Nephron (organoid): ENCODE results near the gene CTCFL.

Experiments used
- H3K27ac Mint-ChIP-seq, 3 experiments: 2 replicates each; pipeline ENCODE4 v1.8.0; 2020; ENCODE audit warnings: mixed read lengths in 3 of 3, mild to moderate bottlenecking in 2 of 3, moderate library complexity in 1 of 3
- H3K27me3 Mint-ChIP-seq: 2 replicates; pipeline ENCODE4 v1.8.0; 2021; ENCODE audit warnings: low read depth, mild to moderate bottlenecking, moderate library complexity, mixed read lengths
- H3K36me3 Mint-ChIP-seq: 2 replicates; pipeline ENCODE4 v1.8.0; 2020; ENCODE audit warnings: low read depth, mixed read lengths
- H3K4me1 Mint-ChIP-seq: 2 replicates; pipeline ENCODE4 v1.8.0; 2020; ENCODE audit warnings: mixed read lengths
- H3K4me3 Mint-ChIP-seq, 3 experiments: 2 replicates each; pipeline ENCODE4 v1.8.0; 2020; ENCODE audit warnings: mild to moderate bottlenecking in 3 of 3, mixed read lengths in 3 of 3, moderate library complexity in 2 of 3
- H3K9me3 Mint-ChIP-seq: 2 replicates; pipeline ENCODE4 v1.8.0; 2020; ENCODE audit warnings: mixed read lengths
- TF ChIP-seq, protein P1 (sequence below), 3 experiments: fragments of 200-600 bp; sonication (generic); IDR thresholded peaks; one replicate each; pipeline ENCODE4 v1.5.0; 2021; ENCODE audit warnings: antibody characterized with exemption in 3 of 3; ENCODE audit not compliant: unreplicated experiment in 3 of 3

Gene CTCFL

GRCh38 chr20:57557926-57558613 lies 33.1 kb upstream of the CTCFL start:
- Mint-ChIP-seq H3K4me1 (peaks cover 12% of the 10 kb centered on the region), H3K9me3 (no peaks in the 10 kb centered on the region), H3K27me3 (peaks cover 64% of the 10 kb centered on the region), H3K27ac (no peak overlapping the region), H3K4me3 (no peak overlapping the region), H3K36me3 (peaks cover 8% of the 10 kb centered on the region)
- TF ChIP-seq, protein P1, sequence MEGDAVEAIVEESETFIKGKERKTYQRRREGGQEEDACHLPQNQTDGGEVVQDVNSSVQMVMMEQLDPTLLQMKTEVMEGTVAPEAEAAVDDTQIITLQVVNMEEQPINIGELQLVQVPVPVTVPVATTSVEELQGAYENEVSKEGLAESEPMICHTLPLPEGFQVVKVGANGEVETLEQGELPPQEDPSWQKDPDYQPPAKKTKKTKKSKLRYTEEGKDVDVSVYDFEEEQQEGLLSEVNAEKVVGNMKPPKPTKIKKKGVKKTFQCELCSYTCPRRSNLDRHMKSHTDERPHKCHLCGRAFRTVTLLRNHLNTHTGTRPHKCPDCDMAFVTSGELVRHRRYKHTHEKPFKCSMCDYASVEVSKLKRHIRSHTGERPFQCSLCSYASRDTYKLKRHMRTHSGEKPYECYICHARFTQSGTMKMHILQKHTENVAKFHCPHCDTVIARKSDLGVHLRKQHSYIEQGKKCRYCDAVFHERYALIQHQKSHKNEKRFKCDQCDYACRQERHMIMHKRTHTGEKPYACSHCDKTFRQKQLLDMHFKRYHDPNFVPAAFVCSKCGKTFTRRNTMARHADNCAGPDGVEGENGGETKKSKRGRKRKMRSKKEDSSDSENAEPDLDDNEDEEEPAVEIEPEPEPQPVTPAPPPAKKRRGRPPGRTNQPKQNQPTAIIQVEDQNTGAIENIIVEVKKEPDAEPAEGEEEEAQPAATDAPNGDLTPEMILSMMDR (IDR thresholded peaks at IDR 0.05; ENCODE audit: unreplicated experiment in 3 of 3) = no peak

- Mint-ChIP-seq H3K9me3 (no peaks in the 10 kb centered on the region), H3K27me3 (peaks cover 67% of the 10 kb centered on the region), H3K36me3 (peaks cover 2% of the 10 kb centered on the region), H3K4me3 (no peak overlapping the region), H3K4me1 (peaks cover 12% of the 10 kb centered on the region), H3K27ac (no peak overlapping the region)
- TF ChIP-seq, protein P1 (IDR thresholded peaks at IDR 0.05; ENCODE audit: unreplicated experiment in 3 of 3) = no peak
Observed at GRCh38 chr20:57556980-57557274, 32.0 kb upstream of the CTCFL start.

GRCh38 chr20:57555457-57556184 lies 30.7 kb upstream of the CTCFL start:
- TF ChIP-seq, protein P1 (IDR thresholded peaks at IDR 0.05; ENCODE audit: unreplicated experiment in 3 of 3) = no peak
- Mint-ChIP-seq H3K9me3 (no peaks in the 10 kb centered on the region), H3K4me3 (no peak overlapping the region)

GRCh38 chr20:57553376-57554018 lies 28.6 kb upstream of the CTCFL start:
- Mint-ChIP-seq H3K9me3 (no peaks in the 10 kb centered on the region), H3K4me1 (no peaks in the 10 kb centered on the region), H3K27ac (no peak overlapping the region), H3K36me3 (no peaks in the 10 kb centered on the region), H3K27me3 (peaks cover 59% of the 10 kb centered on the region), H3K4me3 (no peak overlapping the region)
- TF ChIP-seq, protein P1 (IDR thresholded peaks at IDR 0.05; ENCODE audit: unreplicated experiment in 3 of 3) = no peak

More at GRCh38 chr20:57555457-57556184, 30.7 kb upstream of the CTCFL start:
- Mint-ChIP-seq H3K27me3 (peaks cover 68% of the 10 kb centered on the region), H3K36me3 (no peaks in the 10 kb centered on the region), H3K4me1 (peaks cover 6% of the 10 kb centered on the region), H3K27ac (no peak overlapping the region)

DNA sequence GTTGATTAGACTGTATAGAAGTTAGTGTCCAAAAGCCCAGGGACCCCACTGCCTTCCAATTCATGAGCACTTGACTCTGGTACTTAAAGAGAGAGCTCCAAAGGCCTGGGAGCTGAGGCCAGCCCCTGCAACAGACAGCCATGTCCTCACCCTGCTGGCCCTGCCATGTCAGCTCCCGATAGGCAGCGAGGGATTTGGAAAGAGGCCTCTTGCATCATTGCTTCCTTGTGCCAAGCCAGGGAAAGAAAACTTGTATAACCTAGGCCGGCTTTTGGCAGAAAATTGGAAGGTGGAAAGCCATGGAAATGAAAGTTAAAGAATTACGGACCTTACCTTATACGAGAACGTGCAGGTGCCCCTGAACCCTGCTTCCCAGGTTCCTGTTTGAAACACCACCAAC lies 27.5 kb upstream of the CTCFL start:
- H3K9me3 Mint-ChIP-seq = no peaks in the 10 kb centered on the region
- no peaks in the 10 kb centered on the region for H3K4me1 Mint-ChIP-seq
- TF ChIP-seq, protein P1 (IDR thresholded peaks at IDR 0.05; ENCODE audit: unreplicated experiment in 3 of 3) = no peak
- H3K27me3 Mint-ChIP-seq = peaks cover 54% of the 10 kb centered on the region
- H3K27ac Mint-ChIP-seq = no peak overlapping the region
- H3K4me3 Mint-ChIP-seq = no peak overlapping the region
- no peaks in the 10 kb centered on the region for H3K36me3 Mint-ChIP-seq
